ENCODE data around the gene GFOD1.

The GFOD1 gene

GRCh38 chr6:13373488-13373886 is 113.9 kb downstream of the GFOD1 start:
- Histone ChIP-seq H3K79me2 (ENCODE audit: insufficient read depth, low read depth) (no peaks in the 10 kb centered on the region), H3K4me2 (no peak overlapping the region), H3K27ac (no peak overlapping the region), H2AFZ (ENCODE audit: low read depth) (no peak overlapping the region), H3K36me3 (ENCODE audit: insufficient read depth) (no peaks in the 10 kb centered on the region), H3K4me3 (IDR thresholded peaks at IDR 0.05; ENCODE audit: insufficient read depth, low read depth, low read length) (no peak overlapping the region), H4K20me1 (ENCODE audit: insufficient read depth) (no peaks in the 10 kb centered on the region), H3K4me1 (ENCODE audit: low read depth, poor library complexity, severe bottlenecking) (peaks cover 9% of the 10 kb centered on the region), H3K9ac (no peak overlapping the region), H3K27me3 (ENCODE audit: insufficient read depth, low read depth) (no peaks in the 10 kb centered on the region)
- TF ChIP-seq CTCF (conservative IDR thresholded peaks at IDR 0.05; ENCODE audit: low read depth, low read length): no peak

DNA sequence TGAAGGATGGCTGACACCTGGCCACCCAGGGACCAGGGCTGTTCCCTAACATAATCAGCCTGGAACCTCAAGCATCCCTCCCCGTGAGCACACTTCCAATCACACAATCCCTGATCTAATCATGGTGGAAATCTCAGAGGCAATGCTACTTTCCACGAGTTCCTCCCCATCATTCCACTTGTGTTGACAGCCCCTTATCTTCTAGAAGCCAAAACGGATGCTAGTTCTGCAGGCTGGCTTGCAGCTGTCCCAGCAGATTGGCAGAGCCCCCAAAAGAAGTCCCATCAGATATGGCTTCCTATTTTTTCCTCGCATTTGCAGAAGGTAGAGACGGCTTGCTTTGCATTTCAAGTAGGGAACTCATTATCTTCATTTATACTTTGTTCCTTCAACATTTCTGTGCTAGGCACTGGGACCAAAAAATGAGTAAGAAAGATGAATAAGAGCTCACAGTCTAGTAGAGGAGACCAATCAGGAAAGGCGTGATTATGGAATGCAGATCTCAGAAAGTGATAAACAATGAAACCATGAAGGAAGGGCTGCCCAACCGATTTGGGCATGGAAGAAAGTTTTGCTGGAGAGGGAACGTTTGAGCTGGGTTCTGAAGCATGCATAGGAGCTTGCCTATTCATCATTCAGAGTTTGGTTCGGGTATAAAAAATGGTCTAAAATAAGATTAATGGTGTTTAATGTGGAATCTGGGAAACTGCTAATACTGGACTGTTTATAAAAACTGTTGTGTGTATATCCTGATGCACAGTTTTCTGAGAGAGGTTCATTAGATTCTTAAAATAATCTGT is 114.5 kb downstream of the GFOD1 start:
- Histone ChIP-seq H2AFZ (ENCODE audit: low read depth) (no peak overlapping the region), H3K36me3 (ENCODE audit: insufficient read depth) (no peaks in the 10 kb centered on the region), H3K4me2 (no peak overlapping the region), H3K79me2 (ENCODE audit: insufficient read depth, low read depth) (no peaks in the 10 kb centered on the region), H4K20me1 (ENCODE audit: insufficient read depth) (no peaks in the 10 kb centered on the region), H3K9ac (no peak overlapping the region), H3K27me3 (ENCODE audit: insufficient read depth, low read depth) (no peaks in the 10 kb centered on the region), H3K4me1 (ENCODE audit: low read depth, poor library complexity, severe bottlenecking) (peaks cover 8% of the 10 kb centered on the region), H3K27ac (no peak overlapping the region), H3K4me3 (IDR thresholded peaks at IDR 0.05; ENCODE audit: insufficient read depth, low read depth, low read length) (no peak overlapping the region)
- TF ChIP-seq CTCF (conservative IDR thresholded peaks at IDR 0.05; ENCODE audit: low read depth, low read length): no peak

- no peak overlapping the region for H2AFZ ChIP-seq (ENCODE audit: low read depth)
- no peak for TF ChIP-seq CTCF (conservative IDR thresholded peaks at IDR 0.05; ENCODE audit: low read depth, low read length)
- H3K27me3 ChIP-seq (ENCODE audit: insufficient read depth, low read depth): no peaks in the 10 kb centered on the region
- no peak overlapping the region for H3K27ac ChIP-seq
- H3K4me1 ChIP-seq (ENCODE audit: low read depth, poor library complexity, severe bottlenecking): peaks cover 8% of the 10 kb centered on the region
- no peak overlapping the region for H3K4me2 ChIP-seq
- no peaks in the 10 kb centered on the region for H3K36me3 ChIP-seq (ENCODE audit: insufficient read depth)
- no peak overlapping the region for H3K9ac ChIP-seq
- no peak overlapping the region for H3K4me3 ChIP-seq (IDR thresholded peaks at IDR 0.05; ENCODE audit: insufficient read depth, low read depth, low read length)
- H3K79me2 ChIP-seq (ENCODE audit: insufficient read depth, low read depth): no peaks in the 10 kb centered on the region
- no peaks in the 10 kb centered on the region for H4K20me1 ChIP-seq (ENCODE audit: insufficient read depth)
These were observed 115.3 kb downstream of the GFOD1 start for GRCh38 chr6:13372076-13372475.

DNA sequence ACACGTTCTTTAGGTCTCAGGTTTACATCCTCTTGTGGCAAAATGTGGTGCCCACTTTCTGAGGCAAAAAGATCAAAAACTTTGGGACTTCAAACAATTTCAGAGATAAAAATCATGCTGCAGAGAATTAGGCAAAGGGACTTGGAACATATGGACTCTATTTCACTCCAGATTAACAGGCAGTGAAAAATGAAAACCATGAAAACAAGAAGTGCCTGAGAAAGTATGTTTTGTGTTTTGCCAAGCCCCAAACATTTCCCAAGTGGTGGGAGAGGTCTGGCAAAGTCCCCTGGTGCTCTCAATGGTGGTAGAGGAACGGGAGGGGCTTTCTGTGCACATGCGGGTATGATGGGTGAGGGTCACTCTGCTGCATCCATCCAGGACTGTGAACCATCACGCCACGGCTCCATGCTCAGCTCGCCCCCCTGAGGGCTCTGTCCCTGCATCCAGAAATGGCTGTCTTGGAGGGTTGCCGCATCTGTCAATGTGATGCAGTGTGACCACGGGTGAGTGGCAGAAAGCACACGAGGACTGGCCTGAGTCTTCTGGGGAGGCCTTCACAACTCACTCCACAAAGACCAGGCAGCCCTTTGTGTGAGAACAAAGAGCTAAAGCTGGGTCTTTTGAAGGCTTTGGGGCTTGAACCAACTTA is 115.9 kb downstream of the GFOD1 start:
- TF ChIP-seq CTCF (conservative IDR thresholded peaks at IDR 0.05; ENCODE audit: low read depth, low read length): no peak
- peaks cover 8% of the 10 kb centered on the region for H3K4me1 ChIP-seq (ENCODE audit: low read depth, poor library complexity, severe bottlenecking)
- no peak overlapping the region for H3K4me3 ChIP-seq (IDR thresholded peaks at IDR 0.05; ENCODE audit: insufficient read depth, low read depth, low read length)
- no peak overlapping the region for H3K9ac ChIP-seq
- no peak overlapping the region for H3K27ac ChIP-seq
- no peaks in the 10 kb centered on the region for H3K27me3 ChIP-seq (ENCODE audit: insufficient read depth, low read depth)
- no peaks in the 10 kb centered on the region for H3K36me3 ChIP-seq (ENCODE audit: insufficient read depth)
- no peaks in the 10 kb centered on the region for H4K20me1 ChIP-seq (ENCODE audit: insufficient read depth)
- no peaks in the 10 kb centered on the region for H3K79me2 ChIP-seq (ENCODE audit: insufficient read depth, low read depth)
- H3K4me2 ChIP-seq: no peak overlapping the region
- no peak overlapping the region for H2AFZ ChIP-seq (ENCODE audit: low read depth)
